HG03469 (cell line): ENCODE data around the gene SLCO2A1.

Experiments
- ATAC-seq: cut with Tn5 transposase; IDR thresholded peaks from one replicate; pipeline ENCODE4 v1.9.1; 2021; ENCODE audit warnings: mild to moderate bottlenecking, moderate library complexity, moderate number of reproducible peaks; ENCODE audit not compliant: unreplicated experiment

The SLCO2A1 gene

GRCh38 chr3:134061401-134061800 is 31.7 kb upstream of the SLCO2A1 start:
- no peak for ATAC-seq

GRCh38 chr3:134060561-134061385 is 31.0 kb upstream of the SLCO2A1 start:
- ATAC-seq: no peak

GRCh38 chr3:134059671-134060560 is 30.2 kb upstream of the SLCO2A1 start:
- ATAC-seq: no peak

- ATAC-seq: no peak
These were observed 29.4 kb upstream of the SLCO2A1 start for GRCh38 chr3:134059035-134059601.

GRCh38 chr3:134057654-134058110 is 28.0 kb upstream of the SLCO2A1 start:
- ATAC-seq: no peak

GRCh38 chr3:134057006-134057653 is 27.4 kb upstream of the SLCO2A1 start:
- ATAC-seq: no peak

GRCh38 chr3:134056464-134056891 is 26.8 kb upstream of the SLCO2A1 start:
- ATAC-seq: no peak

- no peak for ATAC-seq
These were observed 25.9 kb upstream of the SLCO2A1 start for GRCh38 chr3:134055661-134056060.

- no peak for ATAC-seq
These were observed 25.2 kb upstream of the SLCO2A1 start for GRCh38 chr3:134054881-134055280.

GRCh38 chr3:134054231-134054630 is 24.5 kb upstream of the SLCO2A1 start:
- no peak for ATAC-seq

GRCh38 chr3:134052370-134052769 is 22.6 kb upstream of the SLCO2A1 start:
- ATAC-seq: no peak

GRCh38 chr3:134049676-134050075 is 20.0 kb upstream of the SLCO2A1 start:
- no peak for ATAC-seq

GRCh38 chr3:134048278-134048996 is 18.7 kb upstream of the SLCO2A1 start:
- ATAC-seq: no peak

- ATAC-seq: no peak
These were observed 14.7 kb upstream of the SLCO2A1 start for GRCh38 chr3:134044459-134044858.

- ATAC-seq: no peak
These were observed 10.3 kb upstream of the SLCO2A1 start for GRCh38 chr3:134040066-134040465.

- ATAC-seq: no peak
These were observed 9.6 kb upstream of the SLCO2A1 start for GRCh38 chr3:134039161-134039862.

- no peak for ATAC-seq
These were observed 9.0 kb upstream of the SLCO2A1 start for GRCh38 chr3:134038716-134039115.

- no peak for ATAC-seq
These were observed 8.4 kb upstream of the SLCO2A1 start for GRCh38 chr3:134038071-134038491.

GRCh38 chr3:134037168-134037567 is 7.4 kb upstream of the SLCO2A1 start:
- ATAC-seq: no peak

- ATAC-seq: no peak
These were observed 6.6 kb upstream of the SLCO2A1 start for GRCh38 chr3:134036291-134036690.
